Spinal cord (tissue), 10 donors: Measurements from ENCODE around the gene TCTN1. TPM values are rescaled to one million over a fixed set of nuclear protein-coding genes. Genes with fewer than 3 reads are reported as not detected.
A peak's percentile ranks its signal among the peaks of the same experiment; 100 is the strongest.

Experiments
- DNase-seq, 6 donors: peaks; one replicate each; pipeline versions ENCODE4 v3.0.0 to v3.0.0-alpha.2; 2013 to 2015; ENCODE audit warnings: low spot score in 6 of 6, low read depth in 4 of 6
- H3K27ac ChIP-seq: one replicate; pipeline ENCODE4 v1.5.1; 2013; ENCODE audit warnings: low read depth, low read length, control low read depth
- H3K27me3 ChIP-seq: one replicate; pipeline ENCODE4 v1.6.1; 2013; ENCODE audit warnings: low read length; ENCODE audit not compliant: control insufficient read depth, insufficient read depth
- H3K36me3 ChIP-seq: one replicate; pipeline ENCODE4 v1.6.1; 2013; ENCODE audit warnings: low read length; ENCODE audit not compliant: control insufficient read depth, insufficient read depth
- H3K4me1 ChIP-seq: one replicate; pipeline ENCODE4 v1.6.1; 2013; ENCODE audit warnings: low read length; ENCODE audit not compliant: control insufficient read depth, insufficient read depth
- H3K4me3 ChIP-seq: one replicate; pipeline ENCODE4 v1.5.1; 2013; ENCODE audit warnings: low read depth, low read length, control low read depth
- H3K9me3 ChIP-seq: one replicate; pipeline ENCODE4 v1.6.1; 2013; ENCODE audit warnings: low read length; ENCODE audit not compliant: control insufficient read depth, insufficient read depth
- WGBS: methylation state at CpG from one replicate; pipeline ENCODE4 v1.1.5; 2013; ENCODE audit warnings: missing lambda C conversion rate; ENCODE audit not compliant: insufficient coverage; 5-methylcytosine and 5-hydroxymethylcytosine counted together
- polyA plus RNA-seq, 2 donors: library from polyadenylated mRNA; unstranded; fragments of 120-200 nt; gene quantifications; one replicate each; pipeline ENCODE4 v1.2.1, GENCODE V29; 2013; ENCODE audit not compliant: insufficient read length in 2 of 2
- total RNA-seq, 2 donors: library from RNA; depleted of rRNA in 1 of 2; stranded (reverse); fragments of 120-200 nt in 1 of 2; fragments of >200 nt in 1 of 2; gene quantifications; one replicate each; pipeline versions ENCODE4 v1.2.3 to v1.2.4, GENCODE V29; 2013 to 2014
- donor health status: healthy.

The TCTN1 gene
- total and polyA plus RNA-seq, 4 donors = 48.1 to 106 (median 65.0) TPM

DNA sequence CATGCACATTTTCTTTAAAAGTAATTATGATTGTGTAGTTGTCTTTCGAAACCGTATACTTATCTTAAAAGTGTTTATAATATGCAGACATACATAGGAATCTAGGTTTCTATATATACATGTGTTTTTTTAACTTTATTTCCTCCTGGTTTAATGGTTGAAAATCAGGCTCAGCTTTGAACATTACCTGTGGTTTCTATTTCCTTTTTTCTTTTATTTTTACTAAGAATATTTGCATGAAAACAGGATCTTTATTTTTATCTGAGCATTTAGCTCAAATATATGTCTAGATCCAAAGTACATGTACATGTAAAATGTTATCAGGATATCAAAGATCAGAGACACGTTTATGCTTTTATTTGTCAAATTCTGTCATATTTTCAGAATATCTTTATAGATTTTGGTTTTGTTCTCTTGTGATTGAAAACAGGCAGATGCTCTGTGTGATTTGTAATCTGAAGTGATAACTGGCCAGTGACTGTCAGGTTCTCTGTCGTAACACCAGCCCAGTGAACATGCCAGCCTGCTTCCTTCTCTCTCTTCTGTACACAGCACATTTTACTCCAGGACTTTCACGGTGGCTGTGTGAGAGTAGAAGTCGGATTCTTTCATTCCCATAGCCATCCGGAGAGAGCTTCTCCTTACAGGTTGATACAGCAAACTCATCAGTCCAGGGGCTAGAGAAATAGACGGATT is 13.7 kb downstream of the TCTN1 start:
- WGBS = no CpG with 5 or more reads among the region's 8 CpGs
- DNase-seq = no peak
- no peak overlapping the region for H3K27ac ChIP-seq
- no peaks in the 10 kb centered on the region for H3K27me3 ChIP-seq
- H3K9me3 ChIP-seq = no peaks in the 10 kb centered on the region
- no peaks in the 10 kb centered on the region for H3K4me1 ChIP-seq
- peaks cover 24% of the 10 kb centered on the region for H3K36me3 ChIP-seq
- H3K4me3 ChIP-seq = no peak overlapping the region

DNA sequence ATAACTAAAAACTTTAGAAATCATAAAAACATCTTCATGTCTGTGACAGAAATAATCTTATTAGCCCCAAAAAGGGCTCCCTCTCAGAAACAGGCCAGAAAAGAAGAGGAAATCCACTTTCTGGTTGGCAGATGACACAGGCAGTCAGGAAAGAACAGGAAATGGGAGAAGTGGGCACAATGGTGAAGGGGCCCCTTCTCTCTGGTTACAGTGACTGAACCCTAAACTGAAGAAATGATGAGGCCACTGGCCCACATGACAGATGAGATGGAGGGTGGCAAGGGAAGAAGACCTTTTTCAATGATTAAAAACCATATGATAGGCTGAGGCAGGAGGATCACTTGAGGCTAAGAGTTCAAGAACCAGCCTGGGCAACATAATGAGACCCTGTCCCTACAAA is 21.1 kb downstream of the TCTN1 start:
- no peaks in the 10 kb centered on the region for H3K27me3 ChIP-seq
- no peak for DNase-seq
- no peak overlapping the region for H3K4me3 ChIP-seq
- H3K36me3 ChIP-seq = peaks cover 16% of the 10 kb centered on the region
- H3K27ac ChIP-seq = no peak overlapping the region
- peaks cover 5% of the 10 kb centered on the region for H3K4me1 ChIP-seq
- H3K9me3 ChIP-seq = no peaks in the 10 kb centered on the region

DNA sequence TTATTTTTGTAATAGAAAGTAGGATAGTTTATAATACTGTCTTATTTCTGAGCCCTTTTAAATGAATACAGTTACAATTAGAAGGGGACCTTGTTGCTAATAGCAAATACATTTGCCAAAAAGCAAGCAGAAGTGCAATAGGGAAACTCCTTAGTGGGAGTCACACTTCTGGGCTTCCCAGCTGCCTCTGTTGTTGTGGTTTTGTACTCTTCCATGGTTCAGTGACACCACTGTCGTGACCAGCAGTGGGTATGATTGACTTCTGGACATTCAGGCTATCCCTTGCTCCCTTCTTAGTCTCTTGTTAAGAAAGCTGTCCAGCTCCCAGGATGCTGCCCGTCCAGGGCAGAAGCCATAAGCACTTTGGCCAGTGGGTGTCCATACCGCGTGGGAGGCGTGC is 22.6 kb downstream of the TCTN1 start:
- Histone ChIP-seq H3K9me3 (no peaks in the 10 kb centered on the region), H3K36me3 (peaks cover 17% of the 10 kb centered on the region), H3K4me3 (no peak overlapping the region), H3K27ac (no peak overlapping the region), H3K27me3 (no peaks in the 10 kb centered on the region), H3K4me1 (peaks cover 10% of the 10 kb centered on the region)
- WGBS = 100% methylated on average over 1 of the region's 5 CpGs
- DNase-seq = no peak

DNA sequence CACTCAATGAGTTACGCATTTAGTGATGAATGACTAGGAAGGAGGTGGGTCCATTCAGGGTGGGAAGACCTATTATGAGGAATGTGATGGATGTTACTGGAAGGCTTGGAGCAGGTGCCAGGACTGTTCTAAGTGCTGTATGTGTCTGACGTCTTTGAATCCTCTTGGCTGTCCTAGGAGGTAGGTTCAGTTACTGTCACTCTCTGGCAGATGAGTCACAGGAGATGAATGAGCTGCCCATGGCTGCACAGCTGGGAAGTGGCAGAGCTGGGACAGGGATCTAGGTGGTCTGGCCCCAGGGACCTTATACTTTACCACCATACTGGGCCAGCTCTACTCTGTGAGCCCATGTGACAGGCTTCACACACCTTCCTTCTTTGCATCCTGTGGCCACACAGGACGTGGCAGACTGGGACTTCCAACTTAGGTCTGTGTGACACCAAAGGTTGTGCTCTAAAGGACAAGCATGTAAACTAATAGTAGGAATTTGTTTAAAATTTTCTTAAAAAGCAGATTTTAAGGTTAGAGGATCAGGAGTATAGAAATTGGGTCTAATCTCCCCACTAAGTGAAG is 24.0 kb downstream of the TCTN1 start:
- no peaks in the 10 kb centered on the region for H3K27me3 ChIP-seq
- H3K9me3 ChIP-seq = no peaks in the 10 kb centered on the region
- H3K4me3 ChIP-seq = no peak overlapping the region
- H3K27ac ChIP-seq = no peak overlapping the region
- DNase-seq = no peak
- peaks cover 13% of the 10 kb centered on the region for H3K4me1 ChIP-seq
- 67% methylated on average over 3 of the region's 3 CpGs for WGBS
- H3K36me3 ChIP-seq = peaks cover 17% of the 10 kb centered on the region

DNA sequence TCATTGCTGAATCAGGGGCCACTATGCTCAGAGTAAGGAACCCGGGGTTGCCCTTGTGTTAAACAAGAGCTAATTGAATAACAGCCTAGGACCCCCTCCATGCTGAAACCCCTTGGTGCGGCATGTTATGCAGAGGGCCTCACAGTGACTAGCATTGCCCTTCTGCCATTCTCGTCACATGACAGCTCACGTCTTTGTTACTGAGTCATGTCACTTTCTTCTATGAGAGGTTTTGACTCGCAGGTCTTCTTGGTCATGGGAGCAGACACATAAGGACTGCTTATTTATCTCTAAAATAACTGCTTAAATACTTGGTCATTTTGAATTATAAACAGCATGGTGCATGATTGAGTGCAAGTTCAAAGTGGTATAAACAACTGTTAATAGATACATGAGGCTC is 24.9 kb downstream of the TCTN1 start:
- Histone ChIP-seq H3K4me3 (no peak overlapping the region), H3K36me3 (peaks cover 13% of the 10 kb centered on the region), H3K27me3 (no peaks in the 10 kb centered on the region), H3K27ac (no peak overlapping the region), H3K9me3 (no peaks in the 10 kb centered on the region), H3K4me1 (peaks cover 13% of the 10 kb centered on the region)
- 65% methylated on average over 4 of the region's 5 CpGs for WGBS
- no peak for DNase-seq

DNA sequence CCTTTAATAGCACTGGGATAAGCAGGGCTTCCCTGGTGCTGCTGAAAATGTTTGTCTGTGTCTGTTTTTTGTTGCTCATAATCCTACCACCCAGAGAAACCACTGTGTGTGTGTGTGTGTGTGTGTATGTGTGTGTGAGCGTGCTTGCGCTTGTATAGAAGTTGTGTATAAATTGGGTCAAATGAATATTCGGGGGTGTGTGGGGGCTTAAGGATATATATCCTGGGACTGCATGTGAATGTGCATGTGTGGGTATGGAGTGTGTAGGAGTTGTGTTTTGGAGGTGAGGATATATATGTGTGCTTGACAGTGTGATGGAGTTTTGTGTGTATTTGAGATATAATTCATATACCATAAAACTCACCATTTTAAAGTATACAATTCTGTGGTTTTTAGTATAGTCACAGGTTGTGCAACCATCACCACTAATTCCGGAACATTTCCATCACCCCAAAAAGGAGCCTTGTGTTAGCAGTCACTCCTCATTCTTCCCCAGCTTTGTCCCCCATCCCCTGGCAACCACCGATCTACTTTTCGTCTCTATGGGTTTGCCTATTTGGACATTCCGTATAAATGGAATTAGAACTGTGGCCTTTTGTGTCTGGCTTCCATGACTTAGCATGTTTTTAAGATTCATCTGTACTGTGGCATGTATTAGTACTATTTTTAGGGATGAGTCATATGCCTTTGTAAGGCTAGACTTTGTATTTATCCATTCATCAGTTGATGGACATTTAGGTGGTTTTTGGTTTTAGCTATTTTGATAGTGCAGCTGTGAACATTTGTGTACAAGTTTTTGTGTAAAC is 25.6 kb downstream of the TCTN1 start:
- Histone ChIP-seq H3K4me3 (no peak overlapping the region), H3K9me3 (no peaks in the 10 kb centered on the region), H3K36me3 (peaks cover 16% of the 10 kb centered on the region), H3K27ac (no peak overlapping the region), H3K27me3 (no peaks in the 10 kb centered on the region), H3K4me1 (peaks cover 13% of the 10 kb centered on the region)
- DNase-seq = peak in 2 of 6 donors; percentile 33 to 53
- no CpG with 5 or more reads among the region's 7 CpGs for WGBS

DNA sequence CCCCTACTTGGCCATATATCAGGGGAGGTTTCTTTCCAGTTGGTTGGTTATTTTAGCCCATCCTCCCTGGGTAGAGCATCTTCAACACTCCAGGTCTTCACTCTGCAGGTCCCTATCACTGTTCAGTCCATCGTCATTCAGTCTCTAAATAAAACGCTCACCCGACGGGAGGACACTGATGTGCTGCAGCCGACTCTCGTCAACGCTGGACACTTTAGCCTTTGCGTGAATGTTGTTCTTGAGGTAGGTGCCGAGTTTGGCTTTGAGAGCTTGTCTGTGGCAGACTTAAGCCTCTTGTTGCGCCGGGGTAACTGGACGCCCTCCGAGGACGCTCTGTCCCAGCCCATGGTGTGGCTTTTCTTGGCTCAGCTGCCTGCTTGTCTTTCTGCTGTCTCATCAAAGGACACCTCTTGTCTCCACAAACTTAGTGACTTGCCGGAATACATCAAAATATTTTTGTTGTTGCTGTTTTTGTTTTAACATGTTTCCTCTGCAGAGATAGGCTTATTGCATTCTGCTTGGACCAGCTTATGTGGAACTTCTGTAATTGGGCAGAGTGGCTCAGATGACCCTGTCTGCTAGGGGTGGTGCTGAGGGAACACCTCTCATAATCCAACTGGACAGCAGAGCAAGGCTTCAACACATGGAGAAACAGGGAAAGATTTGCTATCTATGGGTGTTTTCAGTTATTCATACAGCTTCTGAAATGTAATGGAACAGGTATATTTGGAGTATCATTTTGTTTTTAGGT is 26.5 kb downstream of the TCTN1 start:
- 87% methylated on average over 13 of the region's 15 CpGs for WGBS
- Histone ChIP-seq H3K27ac (no peak overlapping the region), H3K4me1 (peaks cover 13% of the 10 kb centered on the region), H3K36me3 (peaks cover 21% of the 10 kb centered on the region), H3K9me3 (no peaks in the 10 kb centered on the region), H3K4me3 (no peak overlapping the region), H3K27me3 (no peaks in the 10 kb centered on the region)
- DNase-seq = peak in 1 of 6 donors; percentile 18

DNA sequence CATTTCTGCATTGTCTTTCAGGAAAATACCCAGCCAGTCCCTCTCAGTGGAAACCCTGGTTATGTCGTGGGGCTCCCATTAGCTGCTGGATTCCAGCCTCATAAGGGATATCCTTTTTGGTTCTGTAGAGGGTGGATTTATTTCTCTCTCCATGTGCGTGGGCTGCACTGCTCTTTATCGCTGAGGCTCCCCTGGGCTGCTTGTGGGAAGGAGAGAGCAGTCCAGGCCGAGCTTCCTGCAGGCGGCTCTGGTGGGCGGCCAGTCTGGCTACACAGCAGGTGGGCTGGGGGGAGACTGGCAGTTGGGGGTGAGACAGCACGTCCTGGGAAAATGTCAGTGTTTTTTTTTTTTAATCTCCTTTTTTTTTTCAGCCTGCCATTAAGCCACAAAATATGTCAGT is 27.6 kb downstream of the TCTN1 start:
- H3K4me1 ChIP-seq = peaks cover 16% of the 10 kb centered on the region
- WGBS = 0% methylated on average over 2 of the region's 7 CpGs
- H3K9me3 ChIP-seq = no peaks in the 10 kb centered on the region
- no peaks in the 10 kb centered on the region for H3K27me3 ChIP-seq
- no peak overlapping the region for H3K27ac ChIP-seq
- H3K36me3 ChIP-seq = peaks cover 26% of the 10 kb centered on the region
- no peak overlapping the region for H3K4me3 ChIP-seq
- peak in 2 of 6 donors; percentile 39 to 62 for DNase-seq

DNA sequence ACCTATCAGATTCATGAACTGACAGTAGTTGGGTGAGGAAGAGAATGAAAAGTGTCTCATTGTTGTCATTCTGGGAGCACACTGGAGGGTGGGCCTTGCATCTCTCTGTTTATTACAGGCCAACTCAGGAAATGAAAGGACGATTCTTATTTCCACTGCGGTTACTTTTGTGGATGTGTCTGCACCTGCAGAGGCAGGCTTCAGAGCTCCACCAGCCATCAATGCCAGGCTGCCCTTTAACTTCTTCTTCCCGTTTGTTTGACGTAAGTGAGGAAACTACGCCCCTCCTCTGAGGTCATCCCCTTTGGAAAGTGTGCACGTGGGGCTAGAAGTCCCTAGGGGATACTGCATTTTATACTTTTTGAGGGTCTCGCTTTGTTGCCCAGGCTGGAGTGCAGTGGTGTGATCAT is 33.7 kb downstream of the TCTN1 start:
- no peak overlapping the region for H3K27ac ChIP-seq

More for the DNA sequence above, 33.7 kb downstream of the TCTN1 start:
- no peaks in the 10 kb centered on the region for H3K9me3 ChIP-seq
- 43% methylated on average over 3 of the region's 7 CpGs for WGBS
- peaks cover 44% of the 10 kb centered on the region for H3K36me3 ChIP-seq
- no peaks in the 10 kb centered on the region for H3K27me3 ChIP-seq
- no peak overlapping the region for H3K4me3 ChIP-seq
- H3K4me1 ChIP-seq = peaks cover 12% of the 10 kb centered on the region
- DNase-seq = peak in 1 of 6 donors; percentile 66
